GM18517 (cell line): ENCODE measurements around the gene TMIGD2.
"Not testable (repeated sequence)": the region's sequence is repeated elsewhere in the genome, so short reads cannot be mapped to it uniquely, and the experiment has no call there.

ENCODE experiments used
- ATAC-seq: cut with Tn5 transposase; IDR thresholded peaks from one replicate; pipeline ENCODE4 v1.9.1; 2021; ENCODE audit warnings: mild to moderate bottlenecking, moderate library complexity; ENCODE audit not compliant: unreplicated experiment

TMIGD2 gene

GRCh38 chr19:4302243-4302640 lies at the start of gene TMIGD2:
TMIGD2 (minus strand) TSS chr19:4302389; CDS start chr19:4302385, 4 bp downstream.
- ATAC-seq: no peak

GRCh38 chr19:4350726-4351125 lies 48.5 kb upstream of the TMIGD2 start:
- ATAC-seq: no peak

GRCh38 chr19:4350111-4350510 lies 47.9 kb upstream of the TMIGD2 start:
- no peak for ATAC-seq

- ATAC-seq: not testable (repeated sequence)
These were observed 47.0 kb upstream of the TMIGD2 start for GRCh38 chr19:4349225-4349624.

GRCh38 chr19:4347521-4347920 lies 45.3 kb upstream of the TMIGD2 start:
- ATAC-seq: no peak

GRCh38 chr19:4346020-4346383 lies 43.8 kb upstream of the TMIGD2 start:
- no peak for ATAC-seq

- no peak for ATAC-seq
These were observed 43.3 kb upstream of the TMIGD2 start for GRCh38 chr19:4345342-4346019.

- ATAC-seq: peak; percentile 26
These were observed 41.5 kb upstream of the TMIGD2 start, which contains the start of gene MPND for GRCh38 chr19:4343370-4344307. MPND (plus strand) TSS chr19:4343562; CDS start chr19:4343594, 32 bp downstream.

- ATAC-seq: peak; percentile 90
These were observed 40.6 kb upstream of the TMIGD2 start for GRCh38 chr19:4342615-4343369.

- no peak for ATAC-seq
These were observed 40.1 kb upstream of the TMIGD2 start for GRCh38 chr19:4342314-4342614.

- ATAC-seq: no peak
These were observed 36.5 kb upstream of the TMIGD2 start, which contains the start of gene STAP2 for GRCh38 chr19:4338441-4339355. STAP2 (minus strand) TSS chr19:4338827; CDS start chr19:4338753, 74 bp downstream.

GRCh38 chr19:4337906-4338440 lies 35.8 kb upstream of the TMIGD2 start:
- ATAC-seq: no peak

- ATAC-seq: no peak
These were observed 32.9 kb upstream of the TMIGD2 start for GRCh38 chr19:4334929-4335570.

GRCh38 chr19:4329858-4330257 lies 27.7 kb upstream of the TMIGD2 start:
- ATAC-seq: no peak

GRCh38 chr19:4328991-4329681 lies 26.9 kb upstream of the TMIGD2 start:
- ATAC-seq: not testable (repeated sequence)

- ATAC-seq: no peak
These were observed 26.2 kb upstream of the TMIGD2 start for GRCh38 chr19:4328243-4328990.

- ATAC-seq: no peak
These were observed 25.7 kb upstream of the TMIGD2 start for GRCh38 chr19:4327877-4328242.

GRCh38 chr19:4327252-4327876 lies 25.2 kb upstream of the TMIGD2 start:
- no peak for ATAC-seq
